HL-60 (cell line): Measurements from ENCODE around the gene DPF3.

Experiments used
- DNase-seq, 2 experiments: peaks; one replicate each; pipeline ENCODE4 v3.0.0-alpha.2; 2010 to 2020; ENCODE audit warnings: low read depth in 1 of 2, low spot score in 1 of 2
- H3K27ac ChIP-seq: fragments of 250-450 bp; sonication (Bioruptor Pico); replicated peaks from 2 replicates; pipeline ENCODE4 v1.5.1; 2020; ENCODE audit warnings: mild to moderate bottlenecking, moderate library complexity
- H3K27me3 ChIP-seq: fragments of 250-450 bp; sonication (Bioruptor Pico); 2 replicates; pipeline ENCODE4 v1.5.1; 2021; ENCODE audit warnings: mild to moderate bottlenecking, moderate library complexity; ENCODE audit not compliant: insufficient read depth, poor library complexity, severe bottlenecking
- H3K4me3 ChIP-seq: replicated peaks from 2 replicates; pipeline ENCODE4 v1.5.1; 2011; ENCODE audit warnings: mild to moderate bottlenecking, control low read depth, low read length; ENCODE audit not compliant: insufficient read depth
- GABPA ChIP-seq: IDR thresholded peaks from 2 replicates; pipeline ENCODE4 v1.6.1; 2012; ENCODE audit warnings: low read depth
- POLR2AphosphoS5 ChIP-seq: IDR thresholded peaks from 2 replicates; pipeline ENCODE4 v1.6.1; 2012; ENCODE audit warnings: low read depth
- SPI1 ChIP-seq: IDR thresholded peaks from 2 replicates; pipeline ENCODE4 v1.6.1; 2012; ENCODE audit warnings: low read depth, mild to moderate bottlenecking, borderline replicate concordance
- TF ChIP-seq, protein P1 (sequence below): IDR thresholded peaks from 2 replicates; pipeline ENCODE4 v1.6.1; 2012; ENCODE audit warnings: low read depth; ENCODE audit not compliant: insufficient replicate concordance
- TF ChIP-seq, protein P2 (sequence below): IDR thresholded peaks from one replicate; pipeline ENCODE4 v1.5.1; 2011; ENCODE audit warnings: low read length, control low read depth, inconsistent platforms; ENCODE audit not compliant: insufficient read depth

Gene DPF3

DNA sequence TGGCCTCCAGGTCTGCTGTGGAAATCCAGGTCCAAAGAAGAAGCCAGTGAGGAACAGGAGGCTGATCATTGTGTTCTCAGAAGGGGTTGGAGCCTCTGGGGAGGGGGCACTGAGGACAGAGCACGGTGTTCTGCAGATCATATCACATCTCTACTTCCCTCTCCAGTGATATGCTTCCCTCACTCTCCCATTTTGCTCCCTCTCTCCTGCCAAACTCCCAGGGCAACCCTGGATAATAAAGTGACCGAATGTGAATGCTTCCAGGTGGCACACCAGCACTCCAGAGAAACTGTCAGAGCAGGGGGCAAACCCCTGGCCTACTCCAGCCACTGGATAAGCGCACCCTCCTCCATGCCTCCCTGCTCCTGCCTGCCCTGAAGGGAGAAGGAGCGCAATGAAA is 57.8 kb downstream of the DPF3 start:
- Histone ChIP-seq H3K27me3 (no peaks in the 10 kb centered on the region), H3K4me3 (no peak overlapping the region), H3K27ac (no peak overlapping the region)
- TF ChIP-seq, protein P1, sequence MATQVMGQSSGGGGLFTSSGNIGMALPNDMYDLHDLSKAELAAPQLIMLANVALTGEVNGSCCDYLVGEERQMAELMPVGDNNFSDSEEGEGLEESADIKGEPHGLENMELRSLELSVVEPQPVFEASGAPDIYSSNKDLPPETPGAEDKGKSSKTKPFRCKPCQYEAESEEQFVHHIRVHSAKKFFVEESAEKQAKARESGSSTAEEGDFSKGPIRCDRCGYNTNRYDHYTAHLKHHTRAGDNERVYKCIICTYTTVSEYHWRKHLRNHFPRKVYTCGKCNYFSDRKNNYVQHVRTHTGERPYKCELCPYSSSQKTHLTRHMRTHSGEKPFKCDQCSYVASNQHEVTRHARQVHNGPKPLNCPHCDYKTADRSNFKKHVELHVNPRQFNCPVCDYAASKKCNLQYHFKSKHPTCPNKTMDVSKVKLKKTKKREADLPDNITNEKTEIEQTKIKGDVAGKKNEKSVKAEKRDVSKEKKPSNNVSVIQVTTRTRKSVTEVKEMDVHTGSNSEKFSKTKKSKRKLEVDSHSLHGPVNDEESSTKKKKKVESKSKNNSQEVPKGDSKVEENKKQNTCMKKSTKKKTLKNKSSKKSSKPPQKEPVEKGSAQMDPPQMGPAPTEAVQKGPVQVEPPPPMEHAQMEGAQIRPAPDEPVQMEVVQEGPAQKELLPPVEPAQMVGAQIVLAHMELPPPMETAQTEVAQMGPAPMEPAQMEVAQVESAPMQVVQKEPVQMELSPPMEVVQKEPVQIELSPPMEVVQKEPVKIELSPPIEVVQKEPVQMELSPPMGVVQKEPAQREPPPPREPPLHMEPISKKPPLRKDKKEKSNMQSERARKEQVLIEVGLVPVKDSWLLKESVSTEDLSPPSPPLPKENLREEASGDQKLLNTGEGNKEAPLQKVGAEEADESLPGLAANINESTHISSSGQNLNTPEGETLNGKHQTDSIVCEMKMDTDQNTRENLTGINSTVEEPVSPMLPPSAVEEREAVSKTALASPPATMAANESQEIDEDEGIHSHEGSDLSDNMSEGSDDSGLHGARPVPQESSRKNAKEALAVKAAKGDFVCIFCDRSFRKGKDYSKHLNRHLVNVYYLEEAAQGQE = no peak
- TF ChIP-seq, protein P2, sequence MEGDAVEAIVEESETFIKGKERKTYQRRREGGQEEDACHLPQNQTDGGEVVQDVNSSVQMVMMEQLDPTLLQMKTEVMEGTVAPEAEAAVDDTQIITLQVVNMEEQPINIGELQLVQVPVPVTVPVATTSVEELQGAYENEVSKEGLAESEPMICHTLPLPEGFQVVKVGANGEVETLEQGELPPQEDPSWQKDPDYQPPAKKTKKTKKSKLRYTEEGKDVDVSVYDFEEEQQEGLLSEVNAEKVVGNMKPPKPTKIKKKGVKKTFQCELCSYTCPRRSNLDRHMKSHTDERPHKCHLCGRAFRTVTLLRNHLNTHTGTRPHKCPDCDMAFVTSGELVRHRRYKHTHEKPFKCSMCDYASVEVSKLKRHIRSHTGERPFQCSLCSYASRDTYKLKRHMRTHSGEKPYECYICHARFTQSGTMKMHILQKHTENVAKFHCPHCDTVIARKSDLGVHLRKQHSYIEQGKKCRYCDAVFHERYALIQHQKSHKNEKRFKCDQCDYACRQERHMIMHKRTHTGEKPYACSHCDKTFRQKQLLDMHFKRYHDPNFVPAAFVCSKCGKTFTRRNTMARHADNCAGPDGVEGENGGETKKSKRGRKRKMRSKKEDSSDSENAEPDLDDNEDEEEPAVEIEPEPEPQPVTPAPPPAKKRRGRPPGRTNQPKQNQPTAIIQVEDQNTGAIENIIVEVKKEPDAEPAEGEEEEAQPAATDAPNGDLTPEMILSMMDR = no peak
- no peak for DNase-seq

DNA sequence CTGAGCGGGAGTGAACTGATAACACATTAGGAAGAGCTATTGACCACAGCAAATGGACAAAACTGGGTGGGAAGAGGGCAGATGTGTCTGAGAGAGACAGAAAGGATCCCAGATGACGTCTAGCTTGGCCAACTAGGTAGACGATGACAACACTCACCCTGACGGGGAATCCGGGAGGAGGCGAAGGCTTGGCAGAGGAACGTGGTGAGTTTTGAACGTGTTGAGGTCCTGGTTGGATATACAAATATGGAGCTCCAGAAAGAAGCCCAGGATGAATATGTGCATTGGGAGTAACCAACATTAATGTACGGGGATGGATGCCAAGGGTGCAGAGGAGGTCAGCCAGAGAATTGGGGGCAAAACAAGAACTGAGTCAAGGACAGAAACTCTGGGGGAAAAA is 60.7 kb downstream of the DPF3 start:
- TF ChIP-seq GABPA = no peak
- no peak overlapping the region for H3K4me3 ChIP-seq
- H3K27ac ChIP-seq = no peak overlapping the region
- DNase-seq = no peak
- no peaks in the 10 kb centered on the region for H3K27me3 ChIP-seq

DNA sequence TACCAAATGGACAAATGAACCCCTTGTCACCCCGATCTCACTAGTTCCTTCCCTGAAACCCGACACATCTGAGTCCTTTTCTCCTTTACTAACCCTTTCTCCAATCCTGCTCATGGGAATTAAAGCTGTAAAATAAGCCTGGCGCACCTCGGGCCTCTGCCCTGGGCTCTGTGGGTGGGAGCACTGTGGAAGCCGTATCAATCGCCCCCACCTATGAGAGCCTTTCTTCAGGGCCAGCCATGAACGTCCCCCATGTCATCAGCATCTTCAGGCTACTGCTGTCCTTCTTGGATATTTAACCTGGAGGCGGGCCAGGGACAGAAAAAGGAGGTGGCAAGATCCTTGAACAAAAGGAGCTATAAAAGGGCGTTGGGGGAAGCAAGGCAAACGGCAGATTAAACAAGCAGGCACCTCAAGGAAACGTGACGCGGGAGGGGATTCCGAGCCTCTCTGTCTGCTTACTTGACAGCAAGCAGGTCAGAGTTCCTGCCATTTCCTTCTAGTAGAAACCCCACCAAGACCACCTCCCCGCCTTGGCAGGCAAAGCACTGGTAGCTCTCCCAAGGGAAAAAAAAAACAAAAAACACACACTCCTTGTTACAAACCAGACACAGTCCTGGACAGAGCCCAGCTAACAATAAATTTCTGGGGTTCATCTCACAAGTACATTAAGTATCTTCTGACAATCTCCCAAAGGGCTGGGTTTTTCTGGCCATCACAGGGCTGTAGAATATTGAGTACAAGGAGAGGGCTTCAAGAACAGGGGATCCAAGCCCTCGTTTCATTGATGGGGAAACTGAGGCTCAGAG is 62.9 kb downstream of the DPF3 start:
- Histone ChIP-seq H3K27me3 (no peaks in the 10 kb centered on the region), H3K27ac (no peak overlapping the region), H3K4me3 (no peak overlapping the region)
- no peak for DNase-seq
- TF ChIP-seq POLR2AphosphoS5 = no peak
- TF ChIP-seq, protein P1 = no peak
- TF ChIP-seq GABPA = no peak
- no peak for TF ChIP-seq SPI1
- TF ChIP-seq, protein P2 = no peak

DNA sequence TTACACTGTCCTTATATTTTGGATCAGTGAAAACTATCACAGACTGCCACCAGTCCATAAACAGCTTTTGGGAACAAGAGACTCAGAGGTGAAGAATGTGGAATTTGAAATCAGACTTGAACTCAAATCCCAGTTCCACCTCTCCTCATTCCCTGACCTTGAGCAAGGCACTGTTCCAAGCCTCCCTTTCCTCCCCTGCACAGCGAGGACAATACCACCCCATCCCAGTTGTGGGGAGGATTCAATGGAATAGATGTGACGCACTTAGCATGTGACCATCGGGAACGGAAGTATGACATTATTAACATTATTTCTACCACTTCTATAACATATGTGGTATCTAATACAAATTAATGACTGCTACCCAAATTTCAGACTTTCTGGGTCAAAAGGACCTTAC is 63.5 kb downstream of the DPF3 start:
- no peak for DNase-seq
- Histone ChIP-seq H3K4me3 (no peak overlapping the region), H3K27ac (no peak overlapping the region), H3K27me3 (no peaks in the 10 kb centered on the region)
- TF ChIP-seq GABPA (no peak), SPI1 (no peak)
- TF ChIP-seq, protein P2 = no peak
- TF ChIP-seq, protein P1 = no peak
